Measurements from ENCODE around the gene TMEM132D.

TMEM132D gene

DNA sequence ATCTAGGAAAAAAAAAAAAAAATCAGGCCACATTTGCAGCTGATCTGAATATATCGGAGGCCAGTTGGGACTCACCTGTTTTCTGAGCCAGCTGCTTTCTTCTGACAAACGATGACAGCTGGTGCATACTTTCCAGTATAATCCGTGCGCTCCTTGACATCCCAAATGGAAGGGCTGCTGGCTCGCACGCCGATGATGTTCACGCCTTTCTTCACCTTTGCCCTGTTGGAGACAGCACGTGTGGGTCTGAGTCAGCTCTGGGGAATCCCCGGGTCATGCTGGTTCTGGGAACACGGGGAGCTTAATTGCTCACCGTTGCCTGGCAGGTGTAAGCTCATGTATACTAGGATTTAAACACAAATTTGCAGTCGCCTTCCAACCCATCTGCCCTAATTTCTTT, 372.8 kb downstream of the TMEM132D start:
- no peak for DNase-seq

DNA sequence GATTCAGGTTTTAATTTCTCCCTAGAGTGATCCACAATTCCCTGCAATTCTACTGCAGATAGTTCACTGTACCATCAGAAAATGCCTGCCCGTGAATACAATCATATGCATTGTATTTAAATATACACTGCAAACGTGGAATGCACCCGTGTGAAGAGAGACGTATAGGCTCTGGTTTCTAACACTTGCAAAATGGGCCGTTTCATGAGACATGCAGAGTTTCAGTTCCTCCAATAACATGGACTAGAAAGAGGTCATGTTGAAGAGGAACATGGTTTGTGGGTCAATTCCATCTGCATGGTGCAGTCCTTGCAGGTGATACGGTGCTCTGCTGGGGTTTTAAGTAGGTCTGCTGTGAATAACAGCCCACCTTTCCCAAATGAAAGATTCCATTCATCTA, 373.3 kb downstream of the TMEM132D start:
- DNase-seq = no peak

DNA sequence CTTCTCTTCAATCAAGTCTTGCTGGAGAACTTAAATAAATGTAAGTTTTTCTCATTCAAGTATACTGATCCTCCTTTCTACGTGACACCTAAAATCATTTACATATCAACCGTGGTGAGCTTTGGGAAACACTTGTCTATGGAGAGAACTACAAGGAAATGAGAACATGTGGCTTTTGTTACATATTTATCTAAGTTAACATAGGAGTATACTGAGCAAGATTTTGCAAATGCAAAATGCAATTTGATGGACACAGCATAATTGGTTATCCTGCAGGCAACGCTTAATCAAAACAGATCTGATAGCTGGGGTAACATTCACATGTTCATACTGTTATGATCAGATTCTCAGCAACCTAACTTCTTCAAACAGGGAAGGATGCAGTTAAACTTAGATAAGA, 376.3 kb downstream of the TMEM132D start:
- no peak for DNase-seq

DNA sequence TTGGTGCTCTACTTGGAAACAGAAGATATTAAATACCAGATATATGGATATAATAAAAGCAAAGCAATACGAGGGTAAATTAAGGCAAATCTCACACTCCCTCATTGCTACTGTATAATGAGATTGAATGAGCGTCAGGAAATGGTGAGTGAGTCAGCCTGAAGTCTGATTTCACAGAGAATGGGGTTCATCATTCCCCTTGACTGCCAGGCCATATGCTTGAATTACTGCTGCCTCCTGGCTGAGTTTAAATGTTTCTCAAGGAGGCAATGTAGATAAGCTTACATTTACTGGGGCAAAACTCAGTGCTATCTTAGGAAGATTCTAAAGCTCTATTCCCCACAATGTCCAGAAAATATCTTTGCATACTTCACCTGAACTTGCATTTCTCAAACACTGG, 380.2 kb downstream of the TMEM132D start:
- no peak for DNase-seq

DNA sequence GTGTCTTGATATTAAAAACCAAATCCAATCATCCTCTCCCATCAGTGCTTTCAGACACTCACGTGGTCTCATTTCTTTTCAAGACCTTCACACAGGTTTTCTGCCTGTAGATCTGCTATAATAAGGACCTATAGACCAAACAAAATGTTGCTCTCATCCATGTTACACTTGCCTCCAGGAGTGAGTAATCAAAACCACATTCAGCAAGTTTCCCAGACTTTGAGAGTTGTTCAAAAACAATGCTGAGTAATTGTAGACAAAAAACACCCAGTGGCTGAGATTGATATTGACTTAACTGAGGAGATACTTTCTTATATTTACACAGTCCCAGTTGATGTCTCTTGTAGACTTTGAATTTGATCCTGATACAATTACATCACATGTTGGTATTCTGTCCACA, 383.1 kb downstream of the TMEM132D start:
- no peak for DNase-seq

DNA sequence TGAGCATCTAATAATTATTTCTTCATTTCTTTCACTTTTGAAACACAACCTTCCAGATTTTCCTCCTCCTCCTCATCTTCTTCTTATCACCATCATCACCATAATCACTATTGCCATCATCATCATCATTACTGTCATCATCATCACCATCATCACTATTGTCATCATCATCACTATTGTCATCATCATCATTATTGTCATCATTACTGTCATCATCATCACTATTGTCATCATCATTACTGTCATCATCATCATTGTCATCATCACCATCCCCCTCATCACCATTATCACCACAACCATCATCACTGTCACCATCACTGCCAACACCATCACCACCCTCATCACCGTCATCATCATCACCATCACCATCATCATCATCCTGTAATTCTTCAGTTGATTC, 400.0 kb downstream of the TMEM132D start:
- DNase-seq = no peak

DNA sequence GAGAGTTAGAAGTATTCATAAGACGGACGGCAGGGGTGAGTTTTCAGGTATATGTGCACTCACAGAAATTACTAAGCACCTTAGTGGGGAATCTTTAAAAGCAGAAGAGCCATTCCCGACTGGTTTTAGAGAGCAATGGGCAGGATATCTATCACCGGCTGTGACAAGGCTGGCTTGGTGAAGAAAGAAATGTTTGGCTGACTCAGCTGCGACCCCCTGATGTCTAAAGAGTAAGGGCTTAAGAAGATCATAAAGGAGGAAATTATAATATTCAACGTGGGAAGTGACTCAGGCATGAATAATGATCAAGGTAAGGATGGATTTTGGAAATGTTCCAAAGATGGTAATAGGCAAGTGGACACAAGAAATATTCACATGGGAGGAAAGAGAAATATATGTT, 407.6 kb downstream of the TMEM132D start:
- no peak for DNase-seq

DNA sequence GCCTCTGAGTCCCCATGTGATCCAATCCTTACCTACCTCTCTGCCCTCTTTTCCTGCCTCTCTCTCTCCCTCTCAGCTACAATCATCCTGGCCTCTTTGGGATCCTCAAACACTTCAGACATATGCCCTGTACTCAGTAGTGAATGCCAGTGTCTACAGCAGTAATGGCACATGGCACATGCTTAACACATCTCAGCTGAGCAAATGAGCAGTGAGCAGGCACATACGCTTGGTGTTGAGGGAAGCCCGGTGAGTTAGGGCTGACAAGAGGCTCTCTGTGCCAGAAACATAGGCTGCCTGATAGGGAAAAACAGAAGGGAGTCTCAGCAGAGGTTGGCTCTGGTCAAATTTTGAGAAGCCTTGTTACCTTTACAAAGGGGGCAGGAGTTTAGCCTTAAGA, 409.1 kb downstream of the TMEM132D start:
- no peak for DNase-seq

DNA sequence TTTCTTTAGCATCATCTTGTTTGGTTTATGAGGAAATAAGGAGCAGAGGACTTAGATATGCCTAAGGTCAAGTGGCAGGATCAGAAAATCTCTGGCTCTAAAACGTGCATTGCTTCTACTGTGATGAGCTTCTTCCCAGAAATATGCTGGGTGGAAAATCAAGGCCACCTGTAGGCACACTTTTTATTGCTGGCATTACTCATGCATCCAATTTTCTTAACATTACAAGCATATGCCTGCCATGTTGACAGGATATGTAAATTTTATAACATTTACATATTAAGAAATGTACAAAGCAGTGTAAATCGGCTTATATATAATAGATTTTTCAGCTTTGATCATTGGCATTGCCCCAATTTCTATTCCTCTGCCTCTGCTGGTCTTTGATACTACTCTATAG, 409.6 kb downstream of the TMEM132D start:
- no peak for DNase-seq

DNA sequence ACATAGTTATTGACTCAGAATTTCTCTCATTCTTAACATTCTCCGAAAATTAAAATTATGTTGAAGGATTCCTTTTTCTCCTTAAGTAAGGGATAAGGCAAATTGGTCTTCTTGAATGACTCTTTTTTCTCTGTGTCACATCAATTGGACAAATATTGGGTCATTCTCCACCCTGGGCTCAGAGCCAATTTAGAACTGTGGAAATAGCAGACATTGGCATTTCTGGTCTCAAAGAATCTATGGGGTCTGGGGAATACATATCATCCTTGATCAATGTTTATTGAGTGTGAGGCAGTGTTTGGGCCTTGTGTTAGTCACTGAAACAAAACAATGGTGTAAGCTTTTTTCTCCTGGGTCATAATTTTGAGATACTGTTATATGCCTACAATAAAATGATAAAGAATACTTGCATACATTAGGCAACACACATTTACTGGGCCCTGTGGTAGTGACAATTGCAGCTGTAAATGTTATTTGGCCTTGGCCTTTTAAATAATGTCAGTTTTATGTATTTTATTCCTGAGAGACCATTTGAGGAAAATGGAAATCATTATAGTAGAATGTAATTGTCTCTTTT, 414.6 kb downstream of the TMEM132D start:
- DNase-seq = no peak

DNA sequence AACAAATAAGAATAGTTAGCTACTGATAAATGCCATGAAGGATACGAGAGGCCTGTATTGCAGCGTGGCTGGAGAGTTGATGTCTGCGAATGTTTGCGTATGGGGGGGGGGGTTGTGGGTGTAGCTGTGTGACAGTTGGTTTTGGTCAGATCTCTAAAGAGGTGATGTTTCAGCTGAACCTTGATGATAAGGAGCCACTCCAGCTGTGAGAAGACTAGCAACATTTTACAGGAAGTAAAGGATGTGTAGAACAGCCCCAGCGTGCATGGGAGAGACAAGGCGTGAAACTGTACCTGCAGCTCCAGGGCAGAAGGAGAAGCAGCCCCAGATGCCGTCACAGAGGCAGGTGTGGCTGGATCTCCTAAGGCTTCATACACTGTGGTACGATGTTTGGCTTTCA, 416.9 kb downstream of the TMEM132D start:
- DNase-seq = no peak

DNA sequence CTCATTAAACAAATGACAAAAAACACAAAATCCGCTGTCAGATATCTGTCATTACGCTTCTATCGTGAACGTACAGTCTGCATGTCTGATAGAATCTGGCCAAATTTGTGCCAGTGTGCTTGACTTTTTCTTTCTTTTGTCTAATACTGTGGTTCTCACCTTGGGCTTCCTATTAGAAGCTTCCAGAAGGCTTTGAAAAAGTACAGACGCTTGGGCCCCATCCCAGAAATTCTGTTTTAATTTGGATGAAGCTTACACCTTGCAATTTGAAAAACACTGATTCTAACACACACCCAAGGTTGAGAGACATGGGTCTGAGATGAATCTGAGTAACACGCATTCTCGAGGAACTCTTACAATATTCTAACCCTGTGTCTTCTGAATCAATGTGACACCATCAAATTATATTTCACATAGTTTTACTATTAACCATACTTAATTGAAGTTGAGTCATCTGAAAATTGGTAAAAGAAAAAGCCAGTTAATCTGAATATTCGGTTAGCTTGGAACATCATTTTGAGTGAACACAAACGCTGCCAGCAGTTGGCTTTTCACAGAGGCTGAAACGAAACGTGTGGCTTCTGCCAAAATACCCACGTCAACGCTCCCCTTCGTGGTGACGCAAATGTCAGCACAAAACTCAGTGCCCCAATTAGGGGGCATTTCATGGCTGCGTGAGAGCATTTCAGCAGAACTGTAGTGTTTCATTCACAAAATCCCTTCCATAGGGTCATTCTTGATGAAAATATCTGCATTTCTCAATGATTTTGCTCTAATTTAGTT, 420.5 kb downstream of the TMEM132D start:
- DNase-seq = no peak

DNA sequence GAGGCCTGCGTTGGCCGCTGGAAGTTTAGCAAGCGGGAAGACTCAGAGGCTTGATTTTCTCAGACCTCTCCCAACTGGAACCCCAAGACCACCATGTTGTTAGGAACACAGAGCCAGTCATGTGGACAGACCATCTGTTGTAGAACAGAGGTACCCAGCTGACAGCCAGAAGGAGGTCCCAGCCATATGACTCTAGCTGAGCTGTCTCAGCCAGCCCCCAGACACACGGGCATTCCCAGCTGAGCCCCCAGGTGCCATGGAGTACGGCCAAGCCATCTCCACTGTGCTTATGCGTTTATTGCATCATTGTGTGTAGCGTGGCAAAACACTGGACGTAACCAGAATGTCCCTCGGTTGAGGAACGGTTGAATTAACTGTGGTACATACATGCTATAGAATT, 421.9 kb downstream of the TMEM132D start:
- no peak for DNase-seq

DNA sequence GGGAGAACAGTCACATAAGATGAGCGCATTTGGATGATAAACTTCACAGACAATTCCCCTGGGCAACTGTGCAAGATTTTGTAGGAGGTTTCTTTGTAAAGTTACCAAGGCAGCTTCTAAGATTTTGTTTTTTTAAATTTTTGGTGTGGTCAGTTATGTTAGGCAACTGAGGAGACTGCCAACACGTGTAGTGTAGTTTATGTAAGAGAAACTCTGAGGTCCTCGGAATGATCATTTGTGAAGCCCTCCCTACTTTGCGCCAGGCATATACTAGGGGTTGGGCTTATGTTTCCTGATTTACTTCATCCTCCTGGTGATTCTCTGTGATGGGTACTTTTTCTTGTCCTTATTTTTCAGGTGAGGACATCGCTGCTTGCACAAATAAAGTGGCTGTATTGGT, 433.6 kb downstream of the TMEM132D start:
- DNase-seq = no peak

DNA sequence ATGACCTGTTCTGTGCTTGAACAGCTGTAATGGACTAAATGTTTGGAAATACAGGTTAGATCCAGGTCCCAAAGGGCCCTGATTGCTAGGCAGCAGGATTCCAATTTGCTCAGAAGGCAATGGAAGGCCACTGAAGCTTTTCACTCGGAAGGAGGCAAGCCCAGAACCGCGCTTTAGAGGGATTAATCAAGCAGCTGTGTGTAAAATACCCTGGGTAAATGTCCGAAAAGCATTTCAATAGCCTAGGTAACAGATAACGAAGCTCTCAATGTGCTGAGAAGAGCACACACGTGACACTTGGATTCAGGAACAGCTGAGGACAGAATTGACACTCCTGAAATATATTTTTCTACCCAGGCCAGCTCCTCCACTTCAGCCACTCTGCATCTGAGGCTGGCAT, 436.1 kb downstream of the TMEM132D start:
- DNase-seq = no peak

DNA sequence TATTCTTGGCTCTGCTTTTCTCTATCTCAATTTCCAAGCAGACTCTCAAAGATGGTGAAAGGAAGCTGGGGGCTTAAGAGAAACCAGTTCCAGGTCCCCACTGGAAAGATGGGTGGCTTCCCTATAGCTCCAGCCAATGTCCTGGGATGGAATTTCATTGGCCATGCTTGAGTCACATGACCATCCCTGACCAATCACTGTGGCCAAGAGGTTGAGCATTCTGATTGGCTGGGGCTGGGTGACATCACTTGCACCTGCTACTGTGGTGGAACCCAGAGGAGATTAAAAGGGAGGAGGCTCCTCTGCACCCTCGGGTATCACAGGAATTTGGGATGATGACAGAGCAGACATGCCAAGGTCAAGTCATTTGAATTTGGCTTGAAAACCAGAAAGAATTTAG, 436.5 kb downstream of the TMEM132D start:
- DNase-seq = no peak

DNA sequence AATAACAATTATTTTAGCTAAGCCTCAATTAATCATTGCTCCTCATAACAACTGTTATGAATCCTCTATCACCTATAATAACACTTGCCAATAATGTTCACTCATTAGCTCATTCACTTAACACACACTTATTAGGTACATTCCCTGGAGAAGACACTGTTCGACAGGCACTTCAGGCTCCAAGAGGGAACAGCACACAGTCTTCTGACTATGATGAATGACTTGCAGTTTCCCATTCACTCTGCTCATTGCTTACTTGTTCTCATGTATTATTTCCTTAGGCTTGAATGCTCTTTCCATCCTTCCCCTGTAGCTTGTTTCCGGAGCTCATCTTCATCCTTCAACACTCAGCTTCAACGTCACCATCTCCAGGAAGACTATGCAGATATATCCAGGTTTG, 437.3 kb downstream of the TMEM132D start:
- DNase-seq = no peak

DNA sequence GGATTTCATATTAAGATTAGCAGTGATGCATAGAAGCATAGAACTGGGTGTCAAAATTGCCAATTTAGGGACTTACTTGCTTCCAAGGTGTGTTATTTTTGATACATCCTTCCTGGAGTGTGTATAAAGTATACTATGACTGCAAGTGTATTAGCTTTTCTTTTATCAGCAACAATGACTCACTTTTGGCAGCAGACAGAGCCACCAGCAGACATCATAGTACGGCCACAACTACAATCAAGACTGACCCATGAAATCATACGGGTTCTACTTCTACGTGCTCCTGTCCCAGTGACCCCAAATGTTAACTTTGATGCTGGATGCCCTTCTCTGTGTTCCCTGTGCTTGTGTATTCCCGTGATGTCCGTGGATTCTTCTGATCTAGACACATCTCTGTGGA, 443.9 kb downstream of the TMEM132D start:
- DNase-seq = no peak

DNA sequence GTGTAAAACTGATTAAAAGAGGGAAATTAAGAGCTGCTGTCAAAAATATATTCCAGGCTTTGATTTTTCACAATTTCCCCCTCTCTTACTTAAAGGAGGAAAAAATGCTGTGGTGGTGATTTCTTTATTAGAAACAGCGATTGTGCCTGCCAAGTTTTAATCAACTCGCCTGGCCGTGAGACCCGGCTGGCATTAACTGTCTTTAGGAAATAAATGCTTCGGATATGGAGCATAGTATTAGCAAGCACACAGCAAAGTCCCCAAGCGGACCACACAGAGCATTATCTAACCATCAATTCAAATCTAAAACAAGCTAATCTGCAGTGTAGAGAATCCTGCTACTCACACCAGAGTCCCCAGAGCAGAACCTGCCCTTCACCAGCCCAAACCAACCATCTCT, 457.1 kb downstream of the TMEM132D start:
- no peak for DNase-seq

DNA sequence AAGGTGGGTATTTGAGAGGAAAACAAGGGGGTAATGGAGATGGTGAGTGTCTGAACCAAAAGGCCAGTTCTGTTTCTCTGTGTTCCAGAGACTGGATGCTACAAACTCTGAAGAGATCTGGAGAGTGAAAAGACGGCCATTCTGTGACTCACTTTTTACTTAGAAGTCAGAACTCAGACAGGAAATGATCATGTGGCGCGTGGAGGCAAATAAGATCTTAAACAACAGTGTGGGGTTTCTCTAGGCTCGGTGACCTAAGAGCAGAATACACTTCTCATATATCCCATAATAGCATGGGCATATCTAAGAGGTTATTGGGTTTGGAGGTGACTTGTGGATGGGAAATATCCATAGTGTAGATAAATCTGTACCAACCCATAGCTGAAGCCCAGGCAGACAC, 463.5 kb downstream of the TMEM132D start:
- no peak for DNase-seq

DNA sequence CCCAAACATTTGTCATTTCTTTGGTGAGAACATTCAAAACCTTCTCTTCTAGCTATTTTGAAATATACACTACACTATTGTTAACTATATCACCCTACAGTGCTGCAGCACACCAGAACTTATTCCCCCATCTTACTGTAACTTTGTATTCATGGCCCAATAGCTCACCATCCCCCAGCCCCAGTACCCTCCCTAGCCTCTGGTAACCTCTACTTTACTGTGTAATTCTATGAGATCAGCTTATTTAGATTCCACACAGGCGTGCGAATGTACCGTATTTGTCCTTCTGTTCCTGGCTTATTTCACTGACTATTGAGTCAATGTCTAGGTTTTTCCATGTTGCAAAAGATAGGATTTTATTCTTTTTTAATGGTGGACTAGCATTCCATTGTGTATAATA, 469.0 kb downstream of the TMEM132D start:
- DNase-seq = no peak

DNA sequence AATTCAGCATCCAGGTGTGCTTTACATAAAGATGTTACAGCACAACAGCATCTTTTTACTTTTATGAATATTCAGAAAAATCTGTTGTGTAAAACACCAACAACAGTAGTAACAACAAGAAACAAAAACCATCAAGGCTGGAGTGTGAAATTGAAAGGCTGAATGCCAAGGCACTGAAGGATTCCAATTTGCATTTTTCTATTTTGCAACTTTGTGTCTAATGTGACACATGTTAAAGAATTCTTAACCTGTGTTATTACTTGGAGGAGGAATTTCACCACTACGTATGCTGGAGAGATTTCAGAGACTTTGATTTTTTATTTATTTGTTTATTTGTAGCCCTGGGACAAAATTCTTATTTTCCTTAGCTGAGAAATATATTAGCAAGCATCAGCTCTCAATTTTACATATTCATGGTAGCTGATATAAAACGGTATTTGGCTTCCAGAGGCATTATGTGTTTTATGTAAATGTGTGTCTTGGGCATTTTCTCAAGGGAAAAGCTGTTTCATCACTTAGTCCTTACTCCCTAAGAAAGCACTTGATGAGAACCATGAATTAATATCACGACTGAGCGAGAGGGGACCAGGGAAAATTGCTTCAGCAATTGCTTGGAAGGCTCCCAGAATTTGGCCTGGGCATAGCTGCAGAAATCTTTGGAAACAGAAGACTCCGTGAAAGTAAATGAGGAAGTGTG, 475.4 kb downstream of the TMEM132D start:
- DNase-seq = no peak

DNA sequence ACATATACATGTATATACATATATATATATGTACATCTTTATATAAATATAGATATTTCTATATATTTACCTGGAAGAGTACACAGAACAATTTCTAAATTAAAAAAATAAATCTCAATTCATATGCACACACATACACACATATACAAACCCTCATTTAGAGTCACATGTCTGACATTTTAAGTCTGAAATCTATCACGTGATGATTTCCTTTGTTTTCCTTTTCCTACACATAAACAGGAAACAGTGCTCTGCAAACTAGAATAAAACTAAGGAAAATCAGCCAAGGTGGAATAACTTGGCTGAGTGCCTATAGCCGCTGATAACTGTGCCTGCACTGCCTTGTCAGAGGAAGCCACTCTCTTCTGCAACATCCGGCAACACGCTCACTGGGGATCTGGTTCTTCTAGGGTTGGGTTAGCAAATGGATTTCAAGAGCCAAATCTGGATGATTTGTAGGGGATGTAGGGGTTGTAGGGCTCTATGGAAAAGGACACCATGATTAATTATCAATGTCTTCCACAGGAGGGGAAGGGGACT, 480.7 kb downstream of the TMEM132D start:
- DNase-seq = no peak

DNA sequence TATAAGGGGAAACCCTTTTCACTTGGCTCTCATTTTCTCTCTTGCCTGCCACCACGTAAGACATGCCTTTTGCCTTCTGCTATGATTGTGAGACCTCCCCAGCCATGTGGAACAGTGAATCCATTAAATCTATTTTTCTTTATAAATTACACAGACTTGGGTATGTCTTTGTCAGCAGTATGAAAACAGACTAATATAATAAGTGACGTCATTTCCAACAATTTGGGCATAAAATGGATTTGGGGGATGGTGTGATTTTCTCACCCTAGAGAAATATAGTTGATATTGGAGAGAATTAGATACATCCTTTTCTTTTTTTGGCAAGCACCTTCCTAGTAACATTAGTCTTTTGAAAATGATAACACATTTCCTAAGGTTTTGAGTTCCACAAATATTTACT, 490.5 kb downstream of the TMEM132D start:
- no peak for DNase-seq
